ENCODE measurements around the gene CST9. TPM values are rescaled to one million over a fixed set of nuclear protein-coding genes. Genes with fewer than 3 reads are reported as not detected.

Gene CST9
- total and polyA plus RNA-seq, 2 of the 13 experiments (the other 11 are each of a cell fraction or from before 2014, with no cell fraction given): 0.07 TPM; not detected in 1

- no peak for TF ChIP-seq ZBED4 (CRISPR knock-in tag; IDR thresholded peaks at IDR 0.05; ENCODE audit: borderline replicate concordance)
- no peak for TF ChIP-seq ZBTB21 (CRISPR knock-in tag; IDR thresholded peaks at IDR 0.05)
- TF ChIP-seq ZFP90 (CRISPR knock-in tag; IDR thresholded peaks at IDR 0.05; ENCODE audit: borderline replicate concordance): no peak
These were observed 42.9 kb downstream of the CST9 start (continued) for GRCh38 chr20:23562721-23563342.

- H3K4me2 ChIP-seq (ENCODE audit: low read depth, low read length): no peak overlapping the region
- no TSS peak for BruUV-seq (replicated peaks)
- no peak overlapping the region for H2AFZ ChIP-seq (ENCODE audit: low read length)
- FAIRE-seq (no peak), DNase-seq (ENCODE audit: low spot score) (no peak), ATAC-seq (no peak)
- WGBS (ENCODE audit: low lambda C conversion rate): 0% methylated on average over 1 of the region's 1 CpG
- H3K9me3 ChIP-seq (ENCODE audit: low read length): 0 out of 2 replicates have a peak, but pooled peaks cover 6% of the 10 kb centered on the region
- no peak overlapping the region for H3K9ac ChIP-seq (ENCODE audit: insufficient read depth, low read depth, low read length)
- intact Hi-C loops (cut with micrococcal nuclease; ENCODE audit: unreplicated experiment): no loop called here
- no peaks in the 10 kb centered on the region for H3K27me3 ChIP-seq (ENCODE audit: control insufficient read depth in 1 of 2, insufficient read depth in 2 of 2, low read length in 2 of 2)
- H4K20me1 ChIP-seq (ENCODE audit: insufficient read depth, low read length): no peaks in the 10 kb centered on the region
- TF ChIP-seq RNF2 (conservative IDR thresholded peaks at IDR 0.05; ENCODE audit: low read depth) (no peak), POLR2G (IDR thresholded peaks at IDR 0.05; ENCODE audit: low read depth, low read length) (no peak), ZNF678 (CRISPR knock-in tag; IDR thresholded peaks at IDR 0.05) (no peak), THRA (CRISPR knock-in tag; IDR thresholded peaks at IDR 0.05; ENCODE audit: borderline replicate concordance) (no peak), ZC3H4 (CRISPR knock-in tag; IDR thresholded peaks at IDR 0.05; ENCODE audit: borderline replicate concordance) (no peak)
- ChIA-PET CTCF (ENCODE audit: low intra/inter-chr PET ratio, low total read pairs) (no interaction called here), POLR2A (no interaction called here)
- in situ Hi-C loops (cut with HindIII; ENCODE audit: extremely low pct_ligation_motif_present, low pct_unique_long_range_greater_than_20kb): no loop called here
- no peak overlapping the region for H3K4me3 ChIP-seq (replicated peaks in 1 of 3; ENCODE audit: insufficient read depth in 1 of 3, low read depth in 2 of 3, low read length in 3 of 3)
- no peak overlapping the region for H3K27ac ChIP-seq (ENCODE audit: extremely low read length, insufficient read depth, low read length)
- no peaks in the 10 kb centered on the region for H3K36me3 ChIP-seq (replicated peaks in 1 of 2; ENCODE audit: control insufficient read depth in 1 of 2, insufficient read depth in 2 of 2, low read length in 2 of 2)
- no peaks in the 10 kb centered on the region for H3K4me1 ChIP-seq (ENCODE audit: insufficient read depth, low read length)
- H3K79me2 ChIP-seq (ENCODE audit: insufficient read depth, low read length): no peaks in the 10 kb centered on the region
These were observed 51.3 kb downstream of the CST9 start for GRCh38 chr20:23554401-23554800.

Other genes with a start within 250 kb of the CST9 start
- 26.0 and 26.4 TPM in 2 replicates for gene GZF1, start 243.7 kb downstream of the CST9 start, total RNA-seq (2016; rRNA removed; fragmentation: Illumina TruSeq; extraction: Trizol)
- 16.9 and 21.9 TPM in 2 replicates for gene GZF1, start 243.7 kb downstream of the CST9 start, polyA plus RNA-seq (2011; rRNA removed)
- gene NAPB, start 184.4 kb downstream of the CST9 start, total RNA-seq (2016; rRNA removed; fragmentation: Illumina TruSeq; extraction: Trizol): 9.5 and 15.2 TPM in 2 replicates
- gene NAPB, start 184.4 kb downstream of the CST9 start, polyA plus RNA-seq (2011; rRNA removed): 16.1 and 16.3 TPM in 2 replicates
- not detected in 2 replicates for gene CSTL1, start 166.2 kb downstream of the CST9 start, total RNA-seq (2016; rRNA removed; fragmentation: Illumina TruSeq; extraction: Trizol)
- gene CSTL1, start 166.2 kb downstream of the CST9 start, polyA plus RNA-seq (2011; rRNA removed): not detected in 2 replicates
- not detected in 2 replicates for gene CST11, start 153.0 kb downstream of the CST9 start, total RNA-seq (2016; rRNA removed; fragmentation: Illumina TruSeq; extraction: Trizol)
- not detected in 2 replicates for gene CST11, start 153.0 kb downstream of the CST9 start, polyA plus RNA-seq (2011; rRNA removed)
- not detected in 2 replicates for gene CST8, start 114.8 kb downstream of the CST9 start, total RNA-seq (2016; rRNA removed; fragmentation: Illumina TruSeq; extraction: Trizol)
- gene CST8, start 114.8 kb downstream of the CST9 start, polyA plus RNA-seq (2011; rRNA removed): not detected in 2 replicates
- 0.15 TPM in 1 of 2 replicates, not detected in the other for gene CST9L, start 37.4 kb downstream of the CST9 start, total RNA-seq (2016; rRNA removed; fragmentation: Illumina TruSeq; extraction: Trizol)
- not detected in 2 replicates for gene CST9L, start 37.4 kb downstream of the CST9 start, polyA plus RNA-seq (2011; rRNA removed)
- 300 and 690 TPM in 2 replicates for gene CST3, start 32.0 kb upstream of the CST9 start, total RNA-seq (2016; rRNA removed; fragmentation: Illumina TruSeq; extraction: Trizol)
- 1,005 and 1,077 TPM in 2 replicates for gene CST3, start 32.0 kb upstream of the CST9 start, polyA plus RNA-seq (2011; rRNA removed)
- not detected in 2 replicates for gene CST4, start 83.1 kb upstream of the CST9 start, total RNA-seq (2016; rRNA removed; fragmentation: Illumina TruSeq; extraction: Trizol)
- gene CST4, start 83.1 kb upstream of the CST9 start, polyA plus RNA-seq (2011; rRNA removed): 0.16 TPM in 1 of 2 replicates, not detected in the other
- gene CST1, start 145.0 kb upstream of the CST9 start, total RNA-seq (2016; rRNA removed; fragmentation: Illumina TruSeq; extraction: Trizol): not detected in 2 replicates
- 0.09 and 0.22 TPM in 2 replicates for gene CST1, start 145.0 kb upstream of the CST9 start, polyA plus RNA-seq (2011; rRNA removed)
- gene CST2, start 220.8 kb upstream of the CST9 start, total RNA-seq (2016; rRNA removed; fragmentation: Illumina TruSeq; extraction: Trizol): not detected in 2 replicates
- not detected in 2 replicates for gene CST2, start 220.8 kb upstream of the CST9 start, polyA plus RNA-seq (2011; rRNA removed)

All from HepG2 (cell line).